GM23338 (cell line): ENCODE data around the gene UQCC2. TPM values are rescaled to one million over a fixed set of nuclear protein-coding genes. Genes with fewer than 3 reads are reported as not detected.

Source experiments
- ATAC-seq: fragments of 200-7000 bp; cut with Tn5 transposase; 3 replicates; pipeline ENCODE4 v1.9.1; 2020
- DNase-seq: peaks from one replicate; pipeline ENCODE4 v3.0.0-alpha.2; 2015; ENCODE audit warnings: low spot score
- H2AFZ ChIP-seq: fragments of 200-600 bp; sonication (generic); 2 replicates; pipeline ENCODE4 v1.8.0; 2016; ENCODE audit warnings: antibody characterized with exemption, mild to moderate bottlenecking, moderate library complexity
- H3F3A ChIP-seq: fragments of 200-600 bp; sonication (generic); replicated peaks from 2 replicates; pipeline ENCODE4 v1.8.0; 2017; ENCODE audit warnings: antibody characterized with exemption, mixed run types, low read depth
- H3K27ac ChIP-seq: fragments of 200-600 bp; sonication (generic); 2 replicates; pipeline ENCODE4 v1.6.1; 2016; ENCODE audit warnings: low read depth
- H3K27me3 ChIP-seq: fragments of 200-600 bp; sonication (generic); 2 replicates; pipeline ENCODE4 v1.8.0; 2016; ENCODE audit warnings: mild to moderate bottlenecking, mixed run types, moderate library complexity; ENCODE audit not compliant: insufficient read depth
- H3K36me3 ChIP-seq: fragments of 200-600 bp; sonication (generic); 2 replicates; pipeline ENCODE4 v1.8.0; 2016; ENCODE audit warnings: mild to moderate bottlenecking; ENCODE audit not compliant: insufficient read depth
- H3K4me1 ChIP-seq: fragments of 200-600 bp; sonication (generic); 2 replicates; pipeline ENCODE4 v1.8.0; 2016; ENCODE audit warnings: mild to moderate bottlenecking, moderate library complexity; ENCODE audit not compliant: insufficient read depth
- H3K4me2 ChIP-seq: fragments of 200-600 bp; sonication (generic); 2 replicates; pipeline ENCODE4 v1.7.1; 2017; ENCODE audit warnings: mixed run types
- H3K4me3 ChIP-seq: fragments of 200-600 bp; sonication (generic); 2 replicates; pipeline ENCODE4 v1.6.1; 2016; ENCODE audit warnings: mixed run types
- H3K79me2 ChIP-seq: fragments of 200-600 bp; sonication (generic); replicated peaks from 2 replicates; pipeline ENCODE4 v1.8.0; 2017; ENCODE audit warnings: mild to moderate bottlenecking; ENCODE audit not compliant: insufficient read depth
- H3K9me2 ChIP-seq: fragments of 200-600 bp; sonication (generic); 2 replicates; pipeline ENCODE4 v1.8.0; 2017; ENCODE audit not compliant: insufficient read depth
- H4K20me1 ChIP-seq: fragments of 200-600 bp; sonication (generic); replicated peaks from 2 replicates; pipeline ENCODE4 v1.8.0; 2017; ENCODE audit warnings: mild to moderate bottlenecking; ENCODE audit not compliant: insufficient read depth
- H3K27ac Mint-ChIP-seq: 2 replicates; pipeline ENCODE4 v1.8.0; 2020; ENCODE audit warnings: inconsistent platforms, mild to moderate bottlenecking, moderate library complexity, mixed read lengths
- H3K27me3 Mint-ChIP-seq: 3 replicates; pipeline ENCODE4 v1.8.0; 2022; ENCODE audit warnings: low read depth, mild to moderate bottlenecking, moderate library complexity, mixed read lengths, inconsistent platforms; ENCODE audit not compliant: insufficient read depth, poor library complexity
- H3K36me3 Mint-ChIP-seq: 3 replicates; pipeline ENCODE4 v1.8.0; 2021; ENCODE audit warnings: low read depth, mild to moderate bottlenecking, inconsistent platforms, moderate library complexity, mixed read lengths
- H3K4me1 Mint-ChIP-seq: 3 replicates; pipeline ENCODE4 v1.8.0; 2020; ENCODE audit warnings: mild to moderate bottlenecking, inconsistent platforms, mixed read lengths
- H3K4me3 Mint-ChIP-seq: 3 replicates; pipeline ENCODE4 v1.8.0; 2021; ENCODE audit warnings: moderate library complexity, mild to moderate bottlenecking, inconsistent platforms, mixed read lengths
- H3K9me3 Mint-ChIP-seq: 3 replicates; pipeline ENCODE4 v1.8.0; 2020; ENCODE audit warnings: moderate library complexity, mild to moderate bottlenecking, inconsistent platforms, mixed read lengths
- CREB1 ChIP-seq: fragments of 250-450 bp; sonication (Bioruptor Pico); IDR thresholded peaks from 2 replicates; pipeline ENCODE4 v1.5.0; 2020; ENCODE audit warnings: low read depth, mild to moderate bottlenecking, moderate library complexity
- EZH2 ChIP-seq: fragments of 200-600 bp; sonication (generic); IDR thresholded peaks from one replicate; pipeline ENCODE4 v1.8.0; 2017; ENCODE audit warnings: antibody characterized with exemption, mild to moderate bottlenecking, low read depth; ENCODE audit not compliant: unreplicated experiment
- EZH2phosphoT487 ChIP-seq: fragments of 200-600 bp; sonication (generic); IDR thresholded peaks from one replicate; pipeline ENCODE4 v1.8.1; 2018; ENCODE audit warnings: antibody characterized with exemption; ENCODE audit not compliant: unreplicated experiment
- JUNB ChIP-seq: IDR thresholded peaks from one replicate; pipeline ENCODE4 v1.6.1; 2016; ENCODE audit warnings: antibody characterized with exemption; ENCODE audit not compliant: unreplicated experiment
- NANOG ChIP-seq: IDR thresholded peaks from 2 replicates; pipeline ENCODE4 v1.6.1; 2016; ENCODE audit warnings: antibody characterized with exemption, borderline replicate concordance
- POLR2AphosphoS5 ChIP-seq: IDR thresholded peaks from 2 replicates; pipeline ENCODE4 v1.6.1; 2016; ENCODE audit warnings: antibody characterized with exemption, low read depth
- STAT1 ChIP-seq: IDR thresholded peaks from one replicate; pipeline ENCODE4 v1.6.1; 2016; ENCODE audit warnings: antibody characterized with exemption; ENCODE audit not compliant: unreplicated experiment
- ZNF114 ChIP-seq: fragments of 250-450 bp; sonication (Bioruptor Pico); IDR thresholded peaks from 2 replicates; pipeline ENCODE4 v1.5.0; 2020; ENCODE audit warnings: mild to moderate bottlenecking, moderate library complexity
- ZNF331 ChIP-seq: fragments of 250-450 bp; sonication (Bioruptor Pico); IDR thresholded peaks from 2 replicates; pipeline ENCODE4 v1.5.0; 2020; ENCODE audit warnings: low read depth, mild to moderate bottlenecking, moderate library complexity
- polyA plus RNA-seq: library from polyadenylated mRNA; unstranded; fragments of >200 nt; fragmentation: Nextera tagmentation; extraction: Ambion mirVana; gene quantifications from 2 replicates; pipeline ENCODE4 v1.2.1, GENCODE V29; 2016
- total RNA-seq: library from RNA; depleted of rRNA; stranded (reverse); fragments of >200 nt; shearing (Covaris generic); gene quantifications from 2 replicates; pipeline ENCODE4 v1.2.3, GENCODE V29; 2014
- TF ChIP-seq, protein P1 (sequence below): IDR thresholded peaks from one replicate; pipeline ENCODE4 v1.6.1; 2018; ENCODE audit warnings: antibody characterized with exemption; ENCODE audit not compliant: unreplicated experiment
- TF ChIP-seq, protein P2 (sequence below): fragments of 250-450 bp; sonication (Bioruptor Pico); IDR thresholded peaks from 2 replicates; pipeline ENCODE4 v1.5.0; 2020; ENCODE audit warnings: mild to moderate bottlenecking, moderate library complexity
- TF ChIP-seq, protein P3 (sequence below), 2 experiments: fragments of 200-600 bp in 1 of 2; sonication (generic) in 1 of 2; conservative IDR thresholded peaks; 2 replicates each; pipeline versions ENCODE4 v1.5.1 to v1.6.1; 2016 to 2017; ENCODE audit warnings: antibody characterized with exemption in 2 of 2, low read depth in 2 of 2, mild to moderate bottlenecking in 2 of 2, moderate library complexity in 1 of 2
- TF ChIP-seq, protein P4 (sequence below): IDR thresholded peaks from 2 replicates; pipeline ENCODE4 v1.6.1; 2016; ENCODE audit warnings: antibody characterized with exemption

Gene UQCC2
- total and polyA plus RNA-seq, 2 experiments from 2014 or later: 48.9 to 379 TPM

DNA sequence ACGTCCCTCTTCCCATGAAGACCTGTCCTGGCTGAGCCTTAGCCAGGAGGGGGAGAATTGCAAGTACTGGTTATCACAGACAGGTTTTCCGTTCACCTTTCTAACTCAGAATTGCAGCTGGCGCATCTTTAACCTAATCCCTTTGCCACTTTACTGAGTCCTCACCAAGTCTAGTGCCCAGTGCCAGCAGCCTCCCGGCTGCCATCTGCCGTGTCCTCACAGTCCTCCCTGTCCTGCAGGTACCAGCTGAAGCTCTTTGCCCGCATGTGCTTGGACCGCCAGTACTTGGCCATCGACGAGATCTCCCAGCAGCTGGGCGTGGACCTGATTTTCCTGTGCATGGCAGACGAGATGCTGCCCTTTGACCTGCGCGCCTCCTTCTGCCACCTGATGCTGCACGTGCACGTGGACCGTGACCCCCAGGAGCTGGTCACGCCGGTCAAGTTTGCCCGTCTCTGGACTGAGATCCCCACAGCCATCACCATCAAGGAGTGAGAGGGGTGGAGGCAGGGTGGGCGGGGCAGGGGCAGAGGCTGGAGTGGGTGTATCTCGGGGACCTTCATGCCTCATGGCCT lies 41.3 kb downstream of the UQCC2 start:
- H4K20me1 ChIP-seq: no peaks in the 10 kb centered on the region; the same call in 1 of the 2 replicates
- no peaks in the 10 kb centered on the region for H3K9me3 Mint-ChIP-seq
- TF ChIP-seq STAT1 (no peak), EZH2 (no peak), CREB1 (CRISPR knock-in tag) (no peak), JUNB (no peak), ZNF331 (no peak), NANOG (no peak), EZH2phosphoT487 (no peak), ZNF114 (CRISPR knock-in tag) (no peak), POLR2AphosphoS5 (no peak)
- TF ChIP-seq, protein P1, sequence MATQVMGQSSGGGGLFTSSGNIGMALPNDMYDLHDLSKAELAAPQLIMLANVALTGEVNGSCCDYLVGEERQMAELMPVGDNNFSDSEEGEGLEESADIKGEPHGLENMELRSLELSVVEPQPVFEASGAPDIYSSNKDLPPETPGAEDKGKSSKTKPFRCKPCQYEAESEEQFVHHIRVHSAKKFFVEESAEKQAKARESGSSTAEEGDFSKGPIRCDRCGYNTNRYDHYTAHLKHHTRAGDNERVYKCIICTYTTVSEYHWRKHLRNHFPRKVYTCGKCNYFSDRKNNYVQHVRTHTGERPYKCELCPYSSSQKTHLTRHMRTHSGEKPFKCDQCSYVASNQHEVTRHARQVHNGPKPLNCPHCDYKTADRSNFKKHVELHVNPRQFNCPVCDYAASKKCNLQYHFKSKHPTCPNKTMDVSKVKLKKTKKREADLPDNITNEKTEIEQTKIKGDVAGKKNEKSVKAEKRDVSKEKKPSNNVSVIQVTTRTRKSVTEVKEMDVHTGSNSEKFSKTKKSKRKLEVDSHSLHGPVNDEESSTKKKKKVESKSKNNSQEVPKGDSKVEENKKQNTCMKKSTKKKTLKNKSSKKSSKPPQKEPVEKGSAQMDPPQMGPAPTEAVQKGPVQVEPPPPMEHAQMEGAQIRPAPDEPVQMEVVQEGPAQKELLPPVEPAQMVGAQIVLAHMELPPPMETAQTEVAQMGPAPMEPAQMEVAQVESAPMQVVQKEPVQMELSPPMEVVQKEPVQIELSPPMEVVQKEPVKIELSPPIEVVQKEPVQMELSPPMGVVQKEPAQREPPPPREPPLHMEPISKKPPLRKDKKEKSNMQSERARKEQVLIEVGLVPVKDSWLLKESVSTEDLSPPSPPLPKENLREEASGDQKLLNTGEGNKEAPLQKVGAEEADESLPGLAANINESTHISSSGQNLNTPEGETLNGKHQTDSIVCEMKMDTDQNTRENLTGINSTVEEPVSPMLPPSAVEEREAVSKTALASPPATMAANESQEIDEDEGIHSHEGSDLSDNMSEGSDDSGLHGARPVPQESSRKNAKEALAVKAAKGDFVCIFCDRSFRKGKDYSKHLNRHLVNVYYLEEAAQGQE: no peak
- TF ChIP-seq, protein P2, sequence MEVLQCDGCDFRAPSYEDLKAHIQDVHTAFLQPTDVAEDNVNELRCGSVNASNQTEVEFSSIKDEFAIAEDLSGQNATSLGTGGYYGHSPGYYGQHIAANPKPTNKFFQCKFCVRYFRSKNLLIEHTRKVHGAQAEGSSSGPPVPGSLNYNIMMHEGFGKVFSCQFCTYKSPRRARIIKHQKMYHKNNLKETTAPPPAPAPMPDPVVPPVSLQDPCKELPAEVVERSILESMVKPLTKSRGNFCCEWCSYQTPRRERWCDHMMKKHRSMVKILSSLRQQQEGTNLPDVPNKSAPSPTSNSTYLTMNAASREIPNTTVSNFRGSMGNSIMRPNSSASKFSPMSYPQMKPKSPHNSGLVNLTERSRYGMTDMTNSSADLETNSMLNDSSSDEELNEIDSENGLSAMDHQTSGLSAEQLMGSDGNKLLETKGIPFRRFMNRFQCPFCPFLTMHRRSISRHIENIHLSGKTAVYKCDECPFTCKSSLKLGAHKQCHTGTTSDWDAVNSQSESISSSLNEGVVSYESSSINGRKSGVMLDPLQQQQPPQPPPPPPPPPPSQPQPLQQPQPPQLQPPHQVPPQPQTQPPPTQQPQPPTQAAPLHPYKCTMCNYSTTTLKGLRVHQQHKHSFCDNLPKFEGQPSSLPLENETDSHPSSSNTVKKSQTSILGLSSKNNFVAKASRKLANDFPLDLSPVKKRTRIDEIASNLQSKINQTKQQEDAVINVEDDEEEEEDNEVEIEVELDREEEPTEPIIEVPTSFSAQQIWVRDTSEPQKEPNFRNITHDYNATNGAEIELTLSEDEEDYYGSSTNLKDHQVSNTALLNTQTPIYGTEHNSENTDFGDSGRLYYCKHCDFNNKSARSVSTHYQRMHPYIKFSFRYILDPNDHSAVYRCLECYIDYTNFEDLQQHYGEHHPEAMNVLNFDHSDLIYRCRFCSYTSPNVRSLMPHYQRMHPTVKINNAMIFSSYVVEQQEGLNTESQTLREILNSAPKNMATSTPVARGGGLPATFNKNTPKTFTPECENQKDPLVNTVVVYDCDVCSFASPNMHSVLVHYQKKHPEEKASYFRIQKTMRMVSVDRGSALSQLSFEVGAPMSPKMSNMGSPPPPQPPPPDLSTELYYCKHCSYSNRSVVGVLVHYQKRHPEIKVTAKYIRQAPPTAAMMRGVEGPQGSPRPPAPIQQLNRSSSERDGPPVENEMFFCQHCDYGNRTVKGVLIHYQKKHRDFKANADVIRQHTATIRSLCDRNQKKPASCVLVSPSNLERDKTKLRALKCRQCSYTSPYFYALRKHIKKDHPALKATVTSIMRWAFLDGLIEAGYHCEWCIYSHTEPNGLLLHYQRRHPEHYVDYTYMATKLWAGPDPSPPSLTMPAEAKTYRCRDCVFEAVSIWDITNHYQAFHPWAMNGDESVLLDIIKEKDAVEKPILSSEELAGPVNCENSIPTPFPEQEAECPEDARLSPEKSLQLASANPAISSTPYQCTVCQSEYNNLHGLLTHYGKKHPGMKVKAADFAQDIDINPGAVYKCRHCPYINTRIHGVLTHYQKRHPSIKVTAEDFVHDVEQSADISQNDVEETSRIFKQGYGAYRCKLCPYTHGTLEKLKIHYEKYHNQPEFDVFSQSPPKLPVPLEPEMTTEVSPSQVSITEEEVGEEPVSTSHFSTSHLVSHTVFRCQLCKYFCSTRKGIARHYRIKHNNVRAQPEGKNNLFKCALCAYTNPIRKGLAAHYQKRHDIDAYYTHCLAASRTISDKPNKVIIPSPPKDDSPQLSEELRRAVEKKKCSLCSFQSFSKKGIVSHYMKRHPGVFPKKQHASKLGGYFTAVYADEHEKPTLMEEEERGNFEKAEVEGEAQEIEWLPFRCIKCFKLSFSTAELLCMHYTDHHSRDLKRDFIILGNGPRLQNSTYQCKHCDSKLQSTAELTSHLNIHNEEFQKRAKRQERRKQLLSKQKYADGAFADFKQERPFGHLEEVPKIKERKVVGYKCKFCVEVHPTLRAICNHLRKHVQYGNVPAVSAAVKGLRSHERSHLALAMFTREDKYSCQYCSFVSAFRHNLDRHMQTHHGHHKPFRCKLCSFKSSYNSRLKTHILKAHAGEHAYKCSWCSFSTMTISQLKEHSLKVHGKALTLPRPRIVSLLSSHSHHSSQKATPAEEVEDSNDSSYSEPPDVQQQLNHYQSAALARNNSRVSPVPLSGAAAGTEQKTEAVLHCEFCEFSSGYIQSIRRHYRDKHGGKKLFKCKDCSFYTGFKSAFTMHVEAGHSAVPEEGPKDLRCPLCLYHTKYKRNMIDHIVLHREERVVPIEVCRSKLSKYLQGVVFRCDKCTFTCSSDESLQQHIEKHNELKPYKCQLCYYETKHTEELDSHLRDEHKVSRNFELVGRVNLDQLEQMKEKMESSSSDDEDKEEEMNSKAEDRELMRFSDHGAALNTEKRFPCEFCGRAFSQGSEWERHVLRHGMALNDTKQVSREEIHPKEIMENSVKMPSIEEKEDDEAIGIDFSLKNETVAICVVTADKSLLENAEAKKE (CRISPR knock-in tag): no peak
- TF ChIP-seq, protein P3, sequence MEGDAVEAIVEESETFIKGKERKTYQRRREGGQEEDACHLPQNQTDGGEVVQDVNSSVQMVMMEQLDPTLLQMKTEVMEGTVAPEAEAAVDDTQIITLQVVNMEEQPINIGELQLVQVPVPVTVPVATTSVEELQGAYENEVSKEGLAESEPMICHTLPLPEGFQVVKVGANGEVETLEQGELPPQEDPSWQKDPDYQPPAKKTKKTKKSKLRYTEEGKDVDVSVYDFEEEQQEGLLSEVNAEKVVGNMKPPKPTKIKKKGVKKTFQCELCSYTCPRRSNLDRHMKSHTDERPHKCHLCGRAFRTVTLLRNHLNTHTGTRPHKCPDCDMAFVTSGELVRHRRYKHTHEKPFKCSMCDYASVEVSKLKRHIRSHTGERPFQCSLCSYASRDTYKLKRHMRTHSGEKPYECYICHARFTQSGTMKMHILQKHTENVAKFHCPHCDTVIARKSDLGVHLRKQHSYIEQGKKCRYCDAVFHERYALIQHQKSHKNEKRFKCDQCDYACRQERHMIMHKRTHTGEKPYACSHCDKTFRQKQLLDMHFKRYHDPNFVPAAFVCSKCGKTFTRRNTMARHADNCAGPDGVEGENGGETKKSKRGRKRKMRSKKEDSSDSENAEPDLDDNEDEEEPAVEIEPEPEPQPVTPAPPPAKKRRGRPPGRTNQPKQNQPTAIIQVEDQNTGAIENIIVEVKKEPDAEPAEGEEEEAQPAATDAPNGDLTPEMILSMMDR (conservative IDR thresholded peaks at IDR 0.05; ENCODE audit: low read depth in 2 of 2): no peak
- TF ChIP-seq, protein P4, sequence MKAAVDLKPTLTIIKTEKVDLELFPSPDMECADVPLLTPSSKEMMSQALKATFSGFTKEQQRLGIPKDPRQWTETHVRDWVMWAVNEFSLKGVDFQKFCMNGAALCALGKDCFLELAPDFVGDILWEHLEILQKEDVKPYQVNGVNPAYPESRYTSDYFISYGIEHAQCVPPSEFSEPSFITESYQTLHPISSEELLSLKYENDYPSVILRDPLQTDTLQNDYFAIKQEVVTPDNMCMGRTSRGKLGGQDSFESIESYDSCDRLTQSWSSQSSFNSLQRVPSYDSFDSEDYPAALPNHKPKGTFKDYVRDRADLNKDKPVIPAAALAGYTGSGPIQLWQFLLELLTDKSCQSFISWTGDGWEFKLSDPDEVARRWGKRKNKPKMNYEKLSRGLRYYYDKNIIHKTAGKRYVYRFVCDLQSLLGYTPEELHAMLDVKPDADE: no peak
- no peak overlapping the region for H3K4me3 ChIP-seq
- peaks cover 4% of the 10 kb centered on the region; the same call in 2 of the 3 replicates for H3K4me1 Mint-ChIP-seq
- H3K36me3 ChIP-seq: no peaks in the 10 kb centered on the region; the same call in 1 of the 2 replicates
- H3K9me2 ChIP-seq: no peaks in the 10 kb centered on the region
- no peaks in the 10 kb centered on the region for H3K4me1 ChIP-seq
- no peak overlapping the region for H3K27ac Mint-ChIP-seq
- H3K4me3 Mint-ChIP-seq: no peak overlapping the region
- peaks cover 15% of the 10 kb centered on the region for H3K27me3 Mint-ChIP-seq
- H3F3A ChIP-seq: no peaks in the 10 kb centered on the region
- no peak overlapping the region for H2AFZ ChIP-seq
- H3K4me2 ChIP-seq: no peak overlapping the region
- H3K27ac ChIP-seq: no peak overlapping the region
- ATAC-seq: no peak
- peaks cover 31% of the 10 kb centered on the region for H3K36me3 Mint-ChIP-seq
- H3K79me2 ChIP-seq: no peaks in the 10 kb centered on the region
- no peaks in the 10 kb centered on the region for H3K27me3 ChIP-seq
- no peak for DNase-seq
